ENCODE measurements around the gene GTPBP2. TPM values are rescaled to one million over a fixed set of nuclear protein-coding genes. Genes with fewer than 3 reads are reported as not detected.

The GTPBP2 gene
- polyA plus RNA-seq (ENCODE audit: insufficient read length in 4 of 4) = 10 to 100 TPM; 42.1 to 68.1 (median 55.2) TPM

GRCh38 chr6:43629104-43629504, at the start of gene GTPBP2:
TSS of gene GTPBP2 (minus strand) at chr6:43629264. CDS start at chr6:43629162, 102 bp downstream.
- peak; percentile 91 to 97 (median 96) for DNase-seq (ENCODE audit: low read depth in 4 of 4, low spot score in 2 of 4)

GRCh38 chr6:43678341-43678740, 49.3 kb upstream of the GTPBP2 start:
- no peak for DNase-seq (ENCODE audit: low read depth in 4 of 4, low spot score in 2 of 4)

GRCh38 chr6:43677759-43678158, 48.7 kb upstream of the GTPBP2 start:
- DNase-seq (ENCODE audit: low read depth in 4 of 4, low spot score in 2 of 4) = no peak

GRCh38 chr6:43676962-43677606, 48.0 kb upstream of the GTPBP2 start:
- no peak for DNase-seq (ENCODE audit: low read depth in 4 of 4, low spot score in 2 of 4)

- no peak for DNase-seq (ENCODE audit: low read depth in 4 of 4, low spot score in 2 of 4)
Observed at GRCh38 chr6:43674921-43675320, 45.9 kb upstream of the GTPBP2 start.

- no peak for DNase-seq (ENCODE audit: low read depth in 4 of 4, low spot score in 2 of 4)
Observed at GRCh38 chr6:43674291-43674690, 45.2 kb upstream of the GTPBP2 start.

- peak in 1 of 4 donors; percentile 81 for DNase-seq (ENCODE audit: low read depth in 4 of 4, low spot score in 2 of 4)
Observed at GRCh38 chr6:43673444-43674084, 44.5 kb upstream of the GTPBP2 start.

- no peak for DNase-seq (ENCODE audit: low read depth in 4 of 4, low spot score in 2 of 4)
Observed at GRCh38 chr6:43671801-43672690, 43.0 kb upstream of the GTPBP2 start.

- no peak for DNase-seq (ENCODE audit: low read depth in 4 of 4, low spot score in 2 of 4)
Observed at GRCh38 chr6:43671011-43671800, 42.1 kb upstream of the GTPBP2 start.

- no peak for DNase-seq (ENCODE audit: low read depth in 4 of 4, low spot score in 2 of 4)
Observed at GRCh38 chr6:43670623-43670986, 41.5 kb upstream of the GTPBP2 start.

GRCh38 chr6:43669922-43670622, 41.0 kb upstream of the GTPBP2 start:
- no peak for DNase-seq (ENCODE audit: low read depth in 4 of 4, low spot score in 2 of 4)

GRCh38 chr6:43669050-43669921, 40.2 kb upstream of the GTPBP2 start:
- no peak for DNase-seq (ENCODE audit: low read depth in 4 of 4, low spot score in 2 of 4)

GRCh38 chr6:43668151-43669028, 39.3 kb upstream of the GTPBP2 start:
- DNase-seq (ENCODE audit: low read depth in 4 of 4, low spot score in 2 of 4) = peak in 3 of 4 donors; percentile 68 to 84 (median 75)

- DNase-seq (ENCODE audit: low read depth in 4 of 4, low spot score in 2 of 4) = no peak
Observed at GRCh38 chr6:43667245-43668150, 38.4 kb upstream of the GTPBP2 start.

GRCh38 chr6:43666196-43666920, 37.3 kb upstream of the GTPBP2 start:
- DNase-seq (ENCODE audit: low read depth in 4 of 4, low spot score in 2 of 4) = no peak

GRCh38 chr6:43665376-43665775, 36.3 kb upstream of the GTPBP2 start:
- no peak for DNase-seq (ENCODE audit: low read depth in 4 of 4, low spot score in 2 of 4)
